ENCODE measurements around the gene CEBPG.

The CEBPG gene

GRCh38 chr19:33395561-33396550 is 22.3 kb downstream of the CEBPG start:
- no peak for DNase-seq (ENCODE audit: low spot score)

DNA sequence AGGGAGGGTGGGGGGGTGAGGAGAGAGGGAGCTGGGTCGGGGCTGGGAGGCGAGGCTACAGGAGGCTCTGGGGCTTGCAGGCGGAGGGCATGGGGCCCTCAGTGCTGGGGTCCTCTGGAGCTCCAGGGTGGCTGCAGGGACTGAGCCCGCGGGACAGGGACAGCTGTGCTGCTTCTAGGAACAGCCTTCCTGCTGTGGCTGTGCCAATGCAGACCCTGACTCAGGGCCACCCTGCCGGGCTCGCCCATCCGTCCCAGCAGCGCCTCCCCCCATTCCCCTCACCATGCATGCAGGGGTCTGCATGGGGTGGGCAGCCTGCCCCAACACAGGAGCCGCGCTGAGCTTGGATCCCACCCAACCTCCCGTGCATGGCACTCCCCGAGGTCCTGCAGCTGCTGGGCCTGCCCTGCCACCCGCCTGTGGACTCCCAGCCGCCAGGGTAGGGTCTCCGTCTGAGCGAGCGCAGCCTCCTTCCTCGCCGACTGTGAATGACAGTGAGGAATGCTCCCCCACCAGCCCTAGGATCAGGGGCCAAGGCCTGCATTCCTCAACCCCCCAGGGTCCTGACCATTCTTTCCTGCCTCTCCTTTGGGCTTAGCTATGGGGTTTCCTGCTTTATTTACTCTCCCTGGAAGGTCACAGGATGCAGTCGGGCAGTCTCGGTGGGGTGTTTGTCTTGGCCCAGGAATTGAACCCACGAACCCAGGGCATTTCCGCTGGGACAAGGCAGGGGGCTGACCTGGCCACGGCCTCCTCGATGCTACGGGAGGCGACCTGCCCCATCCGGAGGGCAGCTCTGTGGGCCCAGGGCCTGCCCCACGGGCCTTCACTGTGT is 23.4 kb downstream of the CEBPG start:
- no peak for DNase-seq (ENCODE audit: low spot score)

- DNase-seq (ENCODE audit: low spot score) = no peak
Measured at GRCh38 chr19:33397536-33398360, 24.2 kb downstream of the CEBPG start.

- DNase-seq (ENCODE audit: low spot score) = no peak
Measured at GRCh38 chr19:33398361-33399060, 25.0 kb downstream of the CEBPG start.

GRCh38 chr19:33399081-33399744 is 25.7 kb downstream of the CEBPG start:
- no peak for DNase-seq (ENCODE audit: low spot score)

GRCh38 chr19:33399745-33400681 is 26.5 kb downstream of the CEBPG start:
- no peak for DNase-seq (ENCODE audit: low spot score)

DNA sequence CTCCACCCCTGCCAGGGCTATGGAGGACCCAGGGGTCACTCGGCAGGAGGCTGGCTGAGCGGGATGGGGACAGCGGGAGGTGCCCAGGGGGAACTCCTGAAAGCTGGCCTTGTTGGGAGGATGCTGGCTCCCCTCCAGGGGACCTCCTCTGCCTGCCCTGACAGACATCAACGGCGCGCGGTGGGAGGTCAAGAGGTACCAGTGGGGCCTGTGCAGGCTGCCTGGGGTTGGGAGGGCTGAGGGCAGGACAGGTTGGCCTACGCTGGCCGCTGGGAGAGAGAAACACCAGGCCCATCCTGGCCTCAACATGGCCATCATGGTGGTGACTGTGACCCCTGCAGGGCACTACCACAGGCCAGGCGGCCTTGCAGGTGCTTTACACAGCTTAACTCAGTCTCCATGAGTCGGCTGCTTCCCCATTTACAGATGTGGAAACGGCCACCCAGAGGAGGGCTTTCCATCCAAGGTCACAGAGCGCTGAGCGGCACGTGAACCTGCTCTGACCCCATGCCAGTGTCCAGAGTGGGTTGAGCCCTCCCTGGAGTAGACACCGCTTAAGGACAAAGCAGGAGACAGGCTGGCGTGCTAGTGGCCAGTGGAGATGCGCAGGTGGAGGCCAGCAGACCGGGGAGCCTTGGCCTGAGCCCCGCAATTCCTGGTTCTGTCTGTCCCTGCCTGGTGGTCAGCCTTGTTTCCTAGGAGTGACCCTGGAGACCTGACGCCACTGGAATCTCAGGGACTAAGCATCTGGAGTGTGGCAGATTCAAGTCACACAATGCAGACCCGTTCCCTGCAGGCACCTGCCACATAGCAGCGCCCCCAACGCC is 27.6 kb downstream of the CEBPG start:
- no peak for DNase-seq (ENCODE audit: low spot score)

DNA sequence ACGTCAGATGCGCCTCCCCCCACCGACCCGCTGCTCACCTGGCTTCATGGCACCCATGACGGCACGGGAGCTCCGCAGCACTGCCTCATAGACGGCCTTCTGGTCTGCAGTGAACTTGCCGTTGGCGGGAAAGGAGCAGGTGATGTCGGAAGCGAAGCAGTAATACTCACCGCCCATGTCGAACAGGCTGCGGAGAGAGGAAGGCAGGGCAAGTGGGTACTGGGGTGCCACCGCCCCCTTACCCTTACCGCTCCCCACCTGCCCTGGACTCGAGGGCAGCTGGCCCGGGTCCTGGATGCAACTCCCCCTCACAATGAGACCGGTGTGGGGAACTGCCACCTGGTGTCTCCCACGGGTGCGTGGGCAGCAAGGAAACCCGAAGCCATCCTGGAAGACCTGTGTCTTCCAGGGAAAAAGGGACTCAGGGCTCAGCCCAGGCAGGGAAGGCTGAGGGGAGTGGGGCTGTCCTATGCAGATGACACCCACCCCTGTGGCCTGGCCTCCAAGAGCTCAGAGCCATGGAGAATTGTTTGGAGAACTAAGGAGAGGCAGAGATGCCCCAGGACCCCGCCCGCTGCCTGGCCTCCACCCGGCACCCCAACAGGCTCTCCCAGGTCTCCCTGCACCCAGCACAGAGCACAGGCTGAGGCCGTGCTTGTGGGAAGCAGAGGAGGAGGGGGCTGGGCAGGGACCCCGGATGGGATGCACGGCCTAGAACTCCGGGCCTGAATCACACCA is 28.3 kb downstream of the CEBPG start:
- no peak for DNase-seq (ENCODE audit: low spot score)

GRCh38 chr19:33402421-33403220 is 29.1 kb downstream of the CEBPG start:
- DNase-seq (ENCODE audit: low spot score) = no peak

DNA sequence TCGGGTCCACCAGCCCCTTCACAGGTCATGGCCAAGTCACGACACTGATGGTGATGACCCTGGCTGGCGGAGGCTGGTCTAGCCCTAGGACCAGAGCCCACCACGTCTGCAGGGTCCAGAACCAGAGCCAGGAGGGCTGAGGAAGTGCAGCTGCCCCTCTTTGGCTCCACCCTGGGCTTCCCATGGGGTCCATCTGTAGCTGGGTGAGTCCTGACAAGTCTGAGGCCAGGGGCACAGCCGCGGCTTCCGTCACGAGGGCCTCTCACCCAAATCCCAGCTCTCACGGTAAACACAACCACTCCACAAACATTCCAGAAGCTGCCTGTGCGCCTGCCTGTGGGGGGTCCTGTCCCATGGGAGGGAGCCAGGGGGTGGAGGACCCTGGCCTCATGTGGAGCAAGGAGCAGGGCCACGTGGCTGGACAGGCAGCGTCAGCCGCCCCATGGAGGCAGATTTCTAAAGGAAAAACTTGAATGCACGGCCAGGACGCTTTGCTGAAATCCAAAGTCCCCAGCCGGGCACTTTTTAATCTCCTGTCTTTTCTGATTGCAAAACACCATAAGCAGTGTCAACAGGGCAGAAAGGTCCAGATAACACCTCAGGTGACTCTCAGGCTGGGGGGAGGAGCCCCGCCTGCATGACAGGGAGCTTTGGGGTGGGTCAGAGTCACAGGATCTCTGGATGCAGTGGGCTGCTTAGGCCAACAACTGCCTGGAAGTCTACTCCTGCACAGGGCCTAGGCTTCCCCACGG is 29.9 kb downstream of the CEBPG start:
- DNase-seq (ENCODE audit: low spot score) = no peak

GRCh38 chr19:33403973-33404304 is 30.4 kb downstream of the CEBPG start:
- DNase-seq (ENCODE audit: low spot score) = no peak

DNA sequence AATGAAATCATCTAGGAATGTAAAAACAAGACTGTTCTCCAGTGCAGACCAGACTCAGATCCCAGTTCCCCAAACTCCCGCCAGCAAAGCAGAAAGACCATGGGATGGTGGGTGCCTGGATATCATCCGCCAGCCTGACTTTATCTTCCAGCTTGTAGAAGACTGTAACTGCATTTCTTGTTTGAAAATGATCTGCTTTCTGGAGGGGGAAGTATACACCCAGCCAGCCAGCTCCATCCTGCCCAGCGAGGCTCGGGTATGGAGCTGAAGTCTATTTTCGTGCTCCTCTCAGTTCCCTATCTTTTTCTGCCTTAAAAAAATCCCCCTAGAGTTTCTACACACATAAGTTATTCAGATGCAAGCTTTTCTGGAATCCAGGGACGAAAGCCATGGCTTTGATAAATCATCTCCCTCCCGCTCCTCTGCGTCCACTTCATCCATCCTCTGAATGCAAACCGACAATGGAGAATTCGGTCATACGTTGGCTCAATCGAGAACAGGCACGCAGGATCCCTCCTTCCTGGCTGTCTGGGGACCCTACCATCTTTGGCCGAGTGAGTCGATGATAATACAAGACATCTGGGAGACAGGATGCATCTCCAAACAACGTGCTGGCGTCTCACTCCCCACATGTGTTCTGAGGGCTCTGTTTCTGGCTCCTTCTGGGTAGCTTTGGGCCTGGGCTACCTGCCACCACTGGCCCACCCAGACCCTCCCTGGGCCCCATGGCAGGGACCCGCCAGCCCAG is 31.2 kb downstream of the CEBPG start:
- no peak for DNase-seq (ENCODE audit: low spot score)

- DNase-seq (ENCODE audit: low spot score) = no peak
Measured at GRCh38 chr19:33405254-33405552, 31.7 kb downstream of the CEBPG start.

DNA sequence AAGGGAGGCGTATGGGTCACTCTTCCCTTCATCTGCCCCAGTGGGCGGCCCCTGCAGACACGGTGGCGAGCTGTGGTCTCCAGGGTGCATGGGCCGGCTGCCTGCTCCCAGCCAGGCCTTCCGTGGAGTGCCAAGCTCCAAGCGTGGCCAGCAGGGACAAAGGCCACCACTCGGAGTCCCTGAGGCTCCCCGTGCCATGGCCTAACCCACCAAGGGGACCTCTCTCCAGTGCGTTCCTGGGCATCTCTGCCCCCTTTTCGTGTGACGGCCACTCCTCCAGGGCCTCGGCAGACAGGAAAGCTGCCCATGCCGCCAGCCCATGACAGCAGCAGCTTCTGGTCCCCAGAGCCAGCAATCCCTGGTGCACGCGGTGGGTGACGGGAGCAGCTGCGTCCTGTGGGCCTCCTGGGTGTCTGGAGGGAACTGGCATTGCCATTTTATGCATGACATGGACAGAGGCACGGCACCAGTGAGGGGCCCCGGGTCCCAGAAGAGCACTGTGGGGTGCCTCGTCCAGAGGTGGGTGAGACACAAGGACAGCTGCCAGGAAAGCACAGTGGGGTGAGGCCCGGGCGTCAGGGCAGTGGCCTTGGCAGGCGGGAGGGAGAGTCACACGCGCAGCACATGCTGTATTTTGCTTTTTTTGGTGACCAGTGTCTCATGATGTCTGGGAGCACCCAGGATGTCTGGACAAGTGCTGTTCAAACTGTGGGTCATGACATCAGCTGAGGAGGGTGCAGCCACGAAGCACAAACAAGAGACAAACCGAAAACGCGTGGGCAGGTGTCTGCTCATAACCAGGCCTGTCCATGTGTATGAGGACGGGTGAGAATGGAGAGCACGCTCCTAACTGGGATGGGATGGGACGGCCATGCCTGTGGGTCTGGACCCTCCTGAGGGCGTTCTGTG is 32.3 kb downstream of the CEBPG start:
- DNase-seq (ENCODE audit: low spot score) = no peak

- peak; percentile 67 for DNase-seq (ENCODE audit: low spot score)
Measured at GRCh38 chr19:33406521-33407139, 33.1 kb downstream of the CEBPG start.
